ENCODE results near the gene EFNA5. TPM values are rescaled to one million over a fixed set of nuclear protein-coding genes. Genes with fewer than 3 reads are reported as not detected.

The EFNA5 gene
- total RNA-seq: under 1 TPM; 0.50 to 0.93 TPM
- under 1 TPM; 0.14 to 0.58 TPM for polyA plus RNA-seq

DNA sequence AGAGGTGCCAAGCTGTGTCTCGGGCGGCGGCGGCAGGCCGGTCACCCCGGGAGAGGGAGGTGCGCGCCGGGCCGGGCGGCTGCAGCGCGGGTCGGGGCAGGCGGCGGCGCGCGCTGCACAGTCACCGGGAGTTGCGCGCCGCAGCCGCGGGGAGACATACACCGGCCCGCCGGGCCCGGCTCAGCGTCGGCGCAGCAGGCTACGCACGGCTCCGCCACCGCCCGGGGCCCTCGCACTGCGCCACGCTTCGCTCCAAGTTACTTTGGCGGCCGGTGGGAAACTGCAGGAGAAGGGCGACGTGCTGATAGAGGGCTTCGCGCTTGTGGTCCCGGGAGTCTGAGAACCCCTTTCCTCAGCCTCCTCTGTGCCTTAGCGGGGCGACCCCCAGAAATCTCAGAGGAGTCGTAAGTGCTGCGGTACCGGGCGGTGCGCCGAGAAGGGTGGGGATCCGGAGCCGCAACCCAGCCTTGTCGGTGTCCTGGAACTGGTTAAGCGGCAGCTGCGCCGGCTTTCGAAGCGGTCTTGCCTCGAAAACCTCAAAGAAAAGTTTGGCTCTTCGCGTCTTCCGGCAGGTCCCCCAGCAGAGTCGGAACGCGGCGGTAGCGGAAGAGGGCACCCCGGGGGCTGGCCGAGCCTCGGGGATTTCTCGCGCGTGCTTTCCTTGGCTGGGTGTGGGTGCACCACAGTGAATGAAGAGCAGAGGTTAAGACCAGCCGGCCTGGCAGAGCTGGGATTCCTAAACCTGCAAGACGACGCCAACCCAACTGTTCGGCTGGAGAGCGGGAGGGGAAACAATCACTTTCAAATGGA lies at the start of gene EFNA5:
Gene EFNA5 (minus strand): TSS at position 6 of the 810 bp plus-strand sequence.
- Histone ChIP-seq H3K9me3 (ENCODE audit: control insufficient read depth in 4 of 4, low read length in 3 of 4) (no peaks in the 10 kb centered on the region), H3K36me3 (ENCODE audit: control insufficient read depth in 4 of 4, insufficient read depth in 3 of 4, low read depth in 1 of 4, low read length in 3 of 4) (no peaks in the 10 kb centered on the region), H3K27me3 (ENCODE audit: control insufficient read depth in 4 of 4, insufficient read depth in 4 of 4, low read length in 3 of 4) (peaks cover 0 to 9% (median 7%) of the 10 kb centered on the region in 4 donors), H3K9ac (ENCODE audit: low read depth in 1 of 2, low read length in 2 of 2) (no peak within 1 kb of the TSS), H3K4me1 (ENCODE audit: control insufficient read depth in 4 of 4, insufficient read depth in 4 of 4, low read length in 3 of 4) (peaks cover 19 to 57% (median 45%) of the 10 kb centered on the region in 4 donors), H3K4me3 (ENCODE audit: low read depth in 1 of 3, low read length in 3 of 3) (peak within 1 kb of the TSS in 2 of 3 donors; percentile 59 to 72), H3K27ac (ENCODE audit: low read depth in 1 of 2, low read length in 2 of 2) (no peak within 1 kb of the TSS)
- WGBS: 1% methylated on average over 84 of the region's 84 CpGs
- no peak for DNase-seq (ENCODE audit: low spot score)
- no peak for TF ChIP-seq RAD21 (IDR thresholded peaks at IDR 0.05)
- TF ChIP-seq ATF3 (IDR thresholded peaks at IDR 0.05): no peak
- TF ChIP-seq SP1 (IDR thresholded peaks at IDR 0.05): no peak
- TF ChIP-seq YY1 (IDR thresholded peaks at IDR 0.05): no peak

GRCh38 chr5:107719034-107719606 lies 48.4 kb upstream of the EFNA5 start:
- no peak for DNase-seq (ENCODE audit: low spot score)
- TF ChIP-seq JUND (IDR thresholded peaks at IDR 0.05): no peak
- TF ChIP-seq EGR1 (IDR thresholded peaks at IDR 0.05; ENCODE audit: low read depth in 2 of 2): no peak
- no peak for TF ChIP-seq ZBTB33 (IDR thresholded peaks at IDR 0.05)
- no peak for TF ChIP-seq HNF4G (IDR thresholded peaks at IDR 0.05)
- no peak for TF ChIP-seq SP1 (IDR thresholded peaks at IDR 0.05)
- 84% methylated on average over 6 of the region's 6 CpGs for WGBS
- no peaks in the 10 kb centered on the region for H3K36me3 ChIP-seq (ENCODE audit: control insufficient read depth in 4 of 4, insufficient read depth in 3 of 4, low read depth in 1 of 4, low read length in 3 of 4)
- no peaks in the 10 kb centered on the region for H3K27me3 ChIP-seq (ENCODE audit: control insufficient read depth in 4 of 4, insufficient read depth in 4 of 4, low read length in 3 of 4)
- H3K27ac ChIP-seq (ENCODE audit: low read depth in 1 of 2, low read length in 2 of 2): no peak overlapping the region
- no peak overlapping the region for H3K9ac ChIP-seq (ENCODE audit: low read depth in 1 of 2, low read length in 2 of 2)
- H3K4me1 ChIP-seq (ENCODE audit: control insufficient read depth in 4 of 4, insufficient read depth in 4 of 4, low read length in 3 of 4): peaks cover 0 to 1% (median 0%) of the 10 kb centered on the region in 4 donors
- no peak overlapping the region for H3K4me3 ChIP-seq (ENCODE audit: low read depth in 1 of 3, low read length in 3 of 3)
- peaks cover 0 to 3% (median 0%) of the 10 kb centered on the region in 4 donors for H3K9me3 ChIP-seq (ENCODE audit: control insufficient read depth in 4 of 4, low read length in 3 of 4)

GRCh38 chr5:107717816-107718215 lies 47.1 kb upstream of the EFNA5 start:
- H3K4me3 ChIP-seq (ENCODE audit: low read depth in 1 of 3, low read length in 3 of 3): no peak overlapping the region
- TF ChIP-seq RXRA (IDR thresholded peaks at IDR 0.05): no peak
- no peak for TF ChIP-seq FOXA2 (IDR thresholded peaks at IDR 0.05)
- TF ChIP-seq RAD21 (IDR thresholded peaks at IDR 0.05): no peak
- no peak for TF ChIP-seq TAF1 (conservative IDR thresholded peaks at IDR 0.05)
- TF ChIP-seq NR2F2 (IDR thresholded peaks at IDR 0.05): no peak
- no peak for TF ChIP-seq HNF4A (conservative IDR thresholded peaks at IDR 0.05)
- no peak for TF ChIP-seq MAX (IDR thresholded peaks at IDR 0.05)
- no peak for TF ChIP-seq GABPA (IDR thresholded peaks at IDR 0.05 in 1 of 2, conservative IDR thresholded peaks at IDR 0.05 in 1 of 2)
- no peak for TF ChIP-seq ATF3 (IDR thresholded peaks at IDR 0.05)
- TF ChIP-seq ZBTB33 (IDR thresholded peaks at IDR 0.05): no peak
- no peak for TF ChIP-seq YY1 (IDR thresholded peaks at IDR 0.05)
- TF ChIP-seq HNF4G (IDR thresholded peaks at IDR 0.05): no peak
- no peak for TF ChIP-seq SP1 (IDR thresholded peaks at IDR 0.05)
- TF ChIP-seq, protein P1, sequence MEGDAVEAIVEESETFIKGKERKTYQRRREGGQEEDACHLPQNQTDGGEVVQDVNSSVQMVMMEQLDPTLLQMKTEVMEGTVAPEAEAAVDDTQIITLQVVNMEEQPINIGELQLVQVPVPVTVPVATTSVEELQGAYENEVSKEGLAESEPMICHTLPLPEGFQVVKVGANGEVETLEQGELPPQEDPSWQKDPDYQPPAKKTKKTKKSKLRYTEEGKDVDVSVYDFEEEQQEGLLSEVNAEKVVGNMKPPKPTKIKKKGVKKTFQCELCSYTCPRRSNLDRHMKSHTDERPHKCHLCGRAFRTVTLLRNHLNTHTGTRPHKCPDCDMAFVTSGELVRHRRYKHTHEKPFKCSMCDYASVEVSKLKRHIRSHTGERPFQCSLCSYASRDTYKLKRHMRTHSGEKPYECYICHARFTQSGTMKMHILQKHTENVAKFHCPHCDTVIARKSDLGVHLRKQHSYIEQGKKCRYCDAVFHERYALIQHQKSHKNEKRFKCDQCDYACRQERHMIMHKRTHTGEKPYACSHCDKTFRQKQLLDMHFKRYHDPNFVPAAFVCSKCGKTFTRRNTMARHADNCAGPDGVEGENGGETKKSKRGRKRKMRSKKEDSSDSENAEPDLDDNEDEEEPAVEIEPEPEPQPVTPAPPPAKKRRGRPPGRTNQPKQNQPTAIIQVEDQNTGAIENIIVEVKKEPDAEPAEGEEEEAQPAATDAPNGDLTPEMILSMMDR (IDR thresholded peaks at IDR 0.05; ENCODE audit: low read depth, low read length, missing input control): no peak

More at GRCh38 chr5:107717816-107718215, 47.1 kb upstream of the EFNA5 start:
- no peak for DNase-seq (ENCODE audit: low spot score)
- Histone ChIP-seq H3K36me3 (ENCODE audit: control insufficient read depth in 4 of 4, insufficient read depth in 3 of 4, low read depth in 1 of 4, low read length in 3 of 4) (no peaks in the 10 kb centered on the region), H3K9me3 (ENCODE audit: control insufficient read depth in 4 of 4, low read length in 3 of 4) (peaks cover 0 to 3% (median 0%) of the 10 kb centered on the region in 4 donors), H3K27me3 (ENCODE audit: control insufficient read depth in 4 of 4, insufficient read depth in 4 of 4, low read length in 3 of 4) (no peaks in the 10 kb centered on the region), H3K27ac (ENCODE audit: low read depth in 1 of 2, low read length in 2 of 2) (no peak overlapping the region), H3K4me1 (ENCODE audit: control insufficient read depth in 4 of 4, insufficient read depth in 4 of 4, low read length in 3 of 4) (peaks cover 0 to 1% (median 0%) of the 10 kb centered on the region in 4 donors), H3K9ac (ENCODE audit: low read depth in 1 of 2, low read length in 2 of 2) (no peak overlapping the region)
- WGBS: 69% methylated on average over 1 of the region's 1 CpG

Measured in liver (tissue), 9 donors.